HPDE6-E6E7 (cell line): ENCODE results near the gene BSN.

ENCODE experiments used
- DNase-seq: peaks from one replicate; pipeline ENCODE4 v3.0.0; 2011; ENCODE audit warnings: missing footprints; ENCODE audit errors: extremely low spot score

BSN gene

DNA sequence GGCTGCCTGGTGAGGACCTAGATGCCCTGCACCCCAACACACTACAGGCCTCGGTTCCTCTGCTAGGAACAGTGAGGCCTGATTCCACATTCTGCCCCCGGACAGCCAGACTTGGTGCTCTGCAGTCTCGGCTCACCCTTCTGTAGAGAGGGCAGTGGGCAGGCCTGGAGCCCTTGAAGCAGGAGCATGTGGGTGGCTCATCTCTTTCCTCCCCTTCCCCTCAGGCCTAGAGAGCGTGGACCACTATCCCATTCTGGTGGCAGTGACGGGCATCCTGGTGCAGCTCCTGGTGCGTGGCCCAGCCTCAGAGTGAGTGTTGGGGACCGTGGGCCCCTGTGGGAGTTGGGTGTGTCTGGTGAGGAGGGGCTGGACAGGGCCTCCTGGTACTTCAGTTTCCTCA, 161.9 kb downstream of the BSN start:
- no peak for DNase-seq

GRCh38 chr3:49716691-49717210, 162.5 kb downstream of the BSN start:
- DNase-seq, result no peak

DNA sequence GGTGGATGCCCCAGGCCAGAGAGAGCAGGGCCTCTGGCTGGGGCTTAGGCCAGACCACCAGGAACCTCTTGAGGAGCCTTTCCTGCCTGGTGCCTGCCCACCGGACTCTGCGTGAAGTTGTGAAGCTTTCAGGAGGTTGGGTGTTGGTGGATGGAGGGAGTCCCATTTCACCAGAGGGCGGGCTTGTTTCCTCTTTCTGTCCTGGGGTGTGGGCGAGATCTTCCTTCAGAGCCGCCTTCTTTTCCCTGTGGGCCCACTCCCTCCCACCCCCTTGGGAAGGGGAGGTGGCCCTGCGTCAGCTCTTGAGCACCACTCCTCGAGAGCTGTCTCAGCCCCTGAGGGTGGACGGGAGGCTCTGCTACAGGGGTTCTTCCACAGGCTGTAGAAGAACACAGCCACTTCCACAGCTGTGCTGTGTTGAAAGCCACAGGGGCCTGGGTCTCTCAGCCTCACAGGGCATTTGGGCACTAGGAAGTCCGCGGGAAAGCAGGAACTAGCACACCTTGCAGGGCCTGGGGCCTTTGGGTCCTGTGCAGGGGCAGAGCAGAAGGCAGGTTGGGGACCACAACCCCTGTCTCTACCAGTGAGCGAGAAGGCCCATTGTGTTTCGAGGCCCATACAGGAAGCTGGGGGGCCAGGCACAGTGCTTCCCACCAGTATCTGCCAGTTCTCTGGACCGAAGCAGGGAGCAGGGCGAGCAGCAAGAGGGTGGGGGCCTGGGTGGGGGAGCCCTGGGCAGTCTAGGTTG, 163.1 kb downstream of the BSN start:
- no peak for DNase-seq

DNA sequence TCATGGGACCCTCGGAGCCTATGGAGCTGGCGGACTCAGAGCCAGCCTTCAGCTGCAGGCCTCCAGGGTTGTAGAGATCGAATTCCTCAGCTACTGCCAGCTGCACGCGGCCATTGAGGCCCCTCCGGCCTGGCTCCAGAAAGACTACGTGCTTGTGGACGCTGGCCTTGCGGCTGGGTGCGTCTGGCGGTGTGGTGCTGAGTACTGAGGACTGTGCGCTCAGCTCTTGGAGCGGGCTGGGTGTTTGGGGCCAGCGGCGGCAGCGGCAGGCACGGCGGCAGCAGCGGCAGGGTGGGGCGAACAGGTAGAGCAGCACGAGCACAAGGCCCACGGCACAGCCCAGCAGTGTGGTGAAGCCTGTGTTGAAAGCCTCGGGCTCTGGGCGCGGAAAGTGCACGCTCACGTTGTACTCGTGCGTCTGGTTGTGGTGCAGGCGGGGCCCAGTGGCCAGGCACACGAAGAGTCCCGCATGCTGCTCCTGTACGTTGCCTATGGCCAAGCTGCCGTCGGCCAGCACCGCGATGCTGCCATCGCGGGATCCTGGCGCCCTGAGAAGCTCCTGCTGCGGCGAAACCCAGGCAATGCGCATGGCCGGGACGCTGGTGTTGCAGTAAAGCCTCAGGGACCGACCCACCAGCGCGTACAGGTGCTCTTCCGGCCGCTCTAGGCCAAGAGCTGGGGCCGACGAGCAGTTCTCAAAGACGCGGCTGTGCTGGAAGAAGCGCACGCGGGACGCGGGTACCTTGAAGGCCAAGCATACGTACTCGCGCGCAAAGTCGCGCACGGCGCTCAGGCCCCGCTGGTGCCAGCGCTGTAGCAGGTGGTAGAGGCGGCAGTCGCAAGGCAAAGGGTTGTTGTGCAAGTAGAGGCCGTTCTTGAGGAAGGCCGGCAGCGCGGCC, 163.9 kb downstream of the BSN start:
- DNase-seq, result no peak

DNA sequence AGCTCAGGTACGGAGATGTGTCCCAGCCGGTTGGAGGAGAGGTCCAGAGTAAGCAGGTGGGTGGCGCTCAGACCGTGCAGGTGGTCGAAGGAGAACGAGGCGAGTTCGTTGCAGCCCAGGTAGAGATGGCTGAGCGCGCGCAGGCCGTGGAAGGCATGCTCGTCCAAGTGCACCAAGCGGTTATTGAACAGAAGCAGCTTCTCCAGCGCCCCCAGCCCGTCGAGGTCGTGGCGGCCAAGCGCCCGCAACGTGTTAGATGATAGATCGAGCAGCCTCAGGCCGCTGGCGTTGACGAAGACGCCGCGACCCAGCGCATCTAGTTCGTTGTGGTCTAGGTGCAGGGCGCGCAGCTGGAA, 164.6 kb downstream of the BSN start:
- no peak for DNase-seq

DNA sequence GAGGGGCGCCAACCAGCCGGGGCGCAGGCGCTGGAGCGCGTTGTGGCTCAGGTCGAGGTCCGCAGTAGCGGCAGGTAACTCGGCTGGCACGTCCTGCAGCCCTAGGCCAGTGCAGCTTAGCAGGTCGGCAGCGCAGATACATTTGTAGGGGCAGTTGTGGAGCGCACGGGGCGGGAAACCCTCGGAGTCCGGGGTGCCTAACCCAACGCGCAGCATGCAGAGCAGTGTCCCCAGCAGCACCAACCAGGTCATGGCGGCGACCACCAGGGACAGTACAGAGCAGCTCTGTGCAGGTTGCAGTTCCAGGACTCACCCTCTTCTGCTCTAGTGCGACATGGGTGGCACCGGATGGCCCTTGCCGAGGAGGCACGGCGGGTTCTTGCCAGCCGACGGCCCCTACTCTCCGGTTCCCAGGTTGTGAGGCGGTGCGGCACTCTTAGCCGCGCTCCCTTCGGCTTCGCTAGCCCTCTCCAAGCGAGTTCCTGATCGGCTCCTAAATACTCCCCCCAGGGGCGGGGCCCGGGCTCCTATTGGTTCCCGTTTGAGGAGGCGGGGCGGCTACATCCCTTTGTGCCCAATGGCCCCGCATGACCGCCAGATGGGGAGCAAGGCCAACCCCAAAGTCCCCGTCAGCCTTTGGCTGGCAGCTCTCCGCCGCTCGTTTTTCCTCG, 165.1 kb downstream of the BSN start, which contains the start of gene AMIGO3:
TSS of gene AMIGO3 (minus strand) at position 471 of the 671 bp plus-strand sequence. CDS start at position 252, 219 bp downstream.
- peak; percentile 76 for DNase-seq
